CD4-positive, alpha-beta T cell treated with Interleukin-4 for 1 hour (primary cell): ENCODE measurements around the gene RERE.

Experiments
- DNase-seq, 2 donors: peaks; one replicate each; pipeline ENCODE4 v3.0.0-alpha.2; 2020 to 2022

The RERE gene

DNA sequence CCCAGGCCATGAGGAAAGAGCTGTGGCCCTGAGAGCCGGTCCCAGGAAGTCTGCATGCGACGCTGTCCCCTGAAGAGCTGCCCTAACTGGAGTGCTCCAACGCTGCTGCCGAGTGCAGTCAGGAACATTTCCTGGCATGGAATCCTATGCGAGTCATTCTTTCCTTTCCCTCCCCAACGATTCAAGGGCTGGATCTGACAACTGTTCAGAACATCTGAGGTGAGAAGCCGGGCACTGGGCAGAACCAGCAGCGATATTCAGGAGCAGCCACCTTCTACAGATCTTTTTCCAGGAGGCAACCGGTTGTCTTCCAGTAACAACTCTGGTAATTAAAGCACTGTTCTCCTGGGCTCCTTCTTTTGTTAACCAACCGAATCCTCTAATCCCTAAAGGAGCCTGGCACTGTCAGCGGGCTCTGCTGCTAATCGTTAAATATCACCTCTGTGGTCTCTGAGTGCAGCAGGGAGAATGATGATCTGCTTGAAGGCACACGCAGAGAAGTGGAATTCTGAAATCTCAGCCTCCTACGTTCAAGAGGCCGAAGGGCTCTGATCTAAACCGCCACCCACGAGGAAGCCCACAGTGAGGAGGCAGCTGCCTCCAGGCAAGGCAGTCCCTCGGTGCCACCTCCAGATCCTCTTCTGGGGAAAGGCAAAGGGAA, 443.7 kb downstream of the RERE start:
- no peak for DNase-seq

GRCh38 chr1:8373125-8373524, 444.3 kb downstream of the RERE start:
- DNase-seq: no peak

- DNase-seq: no peak
Observed at GRCh38 chr1:8371372-8371991, 446.0 kb downstream of the RERE start.

DNA sequence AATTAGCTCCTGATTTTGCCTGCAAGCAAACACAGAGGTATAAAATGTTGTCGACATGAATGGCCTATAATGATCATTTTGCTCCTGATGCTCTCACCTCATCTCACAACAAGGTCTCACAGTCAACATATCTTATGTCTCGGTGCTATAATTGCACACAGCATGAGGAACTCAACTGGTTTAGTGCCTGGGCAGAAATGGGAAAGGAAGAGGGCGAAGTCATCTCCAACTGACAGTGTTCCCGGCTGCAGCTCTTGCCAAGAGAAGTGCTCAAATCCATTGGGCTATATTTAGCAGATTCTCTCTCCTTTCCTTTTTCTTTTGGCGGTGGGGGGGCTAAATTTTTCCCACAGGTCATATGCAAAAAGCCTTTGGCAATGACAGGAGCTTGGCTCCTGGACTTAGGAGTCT, 446.5 kb downstream of the RERE start:
- DNase-seq: no peak

GRCh38 chr1:8370046-8370881, 447.2 kb downstream of the RERE start:
- DNase-seq: no peak

DNA sequence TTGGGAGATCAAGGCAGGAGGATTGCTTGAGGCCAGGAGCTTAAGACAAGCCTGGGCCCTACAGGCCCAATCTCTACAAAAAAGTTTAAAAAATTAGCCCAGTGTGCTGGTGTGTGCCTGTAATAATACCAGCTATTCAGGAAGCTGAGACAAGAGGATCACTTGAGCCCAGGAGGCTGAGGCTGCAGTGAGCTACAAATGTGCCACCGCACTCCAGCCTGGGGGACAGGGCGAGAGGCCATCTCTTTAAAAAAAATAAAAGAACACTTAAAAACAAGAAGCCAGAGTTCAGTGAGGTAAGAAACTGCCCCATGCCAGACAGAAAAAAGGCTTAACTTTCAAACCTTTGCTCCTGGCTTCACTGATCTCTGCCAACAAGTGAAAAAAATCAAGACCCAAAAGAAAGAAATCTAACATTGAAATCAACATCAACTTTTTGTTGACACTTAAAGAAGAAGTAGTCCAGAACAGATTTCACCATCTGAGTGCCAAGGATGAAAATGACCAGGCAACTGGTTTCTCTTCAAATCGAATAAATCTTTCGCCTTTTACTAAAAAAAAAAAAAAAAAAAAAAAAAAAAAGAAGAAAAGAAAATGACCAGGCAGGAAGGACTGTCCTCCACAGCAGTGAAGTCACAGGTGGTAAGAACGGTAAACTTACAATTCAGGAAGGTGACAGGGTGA, 448.3 kb downstream of the RERE start:
- DNase-seq: no peak

DNA sequence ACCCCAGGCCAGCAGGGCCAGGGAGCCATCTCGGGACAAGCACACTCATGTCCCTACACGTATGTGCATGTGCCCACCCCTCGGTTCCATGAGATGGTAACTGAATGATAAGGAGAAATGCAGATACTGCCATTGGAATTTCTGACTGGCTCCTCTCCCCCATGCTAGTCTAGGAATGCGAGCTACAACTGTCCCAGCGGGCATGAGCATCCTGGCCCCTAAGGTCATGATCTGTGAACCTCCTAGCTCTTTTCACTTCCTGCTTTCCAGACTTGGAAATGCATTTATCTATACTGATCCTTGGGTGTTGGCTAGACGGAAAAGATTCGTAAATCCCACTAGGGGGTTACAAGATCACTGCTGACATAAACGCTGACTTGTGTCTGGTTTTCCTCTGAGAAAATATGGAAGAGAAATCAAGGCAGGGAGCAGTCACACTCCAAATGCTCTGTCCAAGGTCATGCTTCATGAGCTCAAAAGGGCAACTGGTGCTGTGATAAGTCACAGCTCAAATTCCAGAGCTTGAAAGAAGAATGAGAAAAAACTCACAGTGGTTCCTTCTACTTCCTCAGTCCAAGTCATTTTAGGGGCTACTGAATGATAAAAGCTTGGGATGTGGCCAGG, 449.8 kb downstream of the RERE start:
- no peak for DNase-seq

- DNase-seq: no peak
Observed at GRCh38 chr1:8365661-8366362, 451.6 kb downstream of the RERE start.

GRCh38 chr1:8364528-8365442, 452.7 kb downstream of the RERE start:
- no peak for DNase-seq

DNA sequence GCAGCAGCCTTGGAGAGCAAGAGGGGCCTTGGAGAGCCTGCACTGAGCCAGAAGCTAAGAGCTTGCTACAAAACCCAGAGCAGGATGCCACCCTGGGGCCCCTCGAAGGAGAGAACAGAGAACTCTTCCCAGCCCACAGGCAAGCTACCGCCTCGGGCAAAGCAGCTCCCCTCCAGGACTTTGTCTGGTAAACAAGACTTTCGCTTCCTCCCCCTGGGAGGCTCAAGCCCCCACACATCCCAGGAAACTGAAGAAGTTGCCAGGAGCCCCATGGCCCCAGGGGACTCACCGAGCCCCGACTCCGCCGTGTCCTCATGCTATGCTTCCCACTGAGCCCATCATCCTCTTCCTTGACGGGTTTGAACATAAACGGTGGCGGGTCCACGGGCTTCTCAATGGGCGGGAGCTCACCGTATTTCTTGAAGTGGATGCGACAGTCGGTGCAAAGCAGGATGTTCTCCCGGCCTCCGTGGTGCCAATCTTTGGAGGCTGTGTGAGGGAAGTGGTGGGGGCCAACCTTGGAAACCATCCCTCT, 453.6 kb downstream of the RERE start:
- DNase-seq: no peak

DNA sequence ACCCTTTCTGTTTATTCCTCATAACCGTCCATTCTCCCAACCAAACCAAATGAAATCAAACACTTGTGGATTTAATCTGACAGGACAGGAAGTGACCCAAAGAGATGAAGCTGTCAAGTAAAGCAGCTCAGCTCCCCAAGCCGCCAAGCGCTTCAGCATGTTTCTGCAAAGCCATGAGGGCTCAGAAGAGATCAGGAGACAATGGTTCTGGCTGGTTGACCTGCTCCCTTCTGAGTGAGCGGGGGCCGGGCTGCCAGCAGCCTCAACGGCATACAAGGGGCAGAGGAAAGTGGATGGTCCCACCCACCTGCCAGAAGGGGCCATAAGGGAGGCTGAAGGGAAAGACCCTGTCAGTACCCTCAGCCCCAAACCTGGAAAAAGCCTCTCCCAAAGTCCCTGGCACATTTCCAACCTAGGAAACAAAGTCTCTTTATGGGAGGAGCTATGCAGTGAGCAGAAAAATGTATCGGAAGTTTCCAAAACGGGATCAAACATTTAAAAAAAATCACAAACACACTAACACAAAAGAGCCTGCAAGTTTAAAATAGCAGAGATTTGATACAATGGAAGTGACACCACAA, 454.2 kb downstream of the RERE start:
- DNase-seq: no peak

DNA sequence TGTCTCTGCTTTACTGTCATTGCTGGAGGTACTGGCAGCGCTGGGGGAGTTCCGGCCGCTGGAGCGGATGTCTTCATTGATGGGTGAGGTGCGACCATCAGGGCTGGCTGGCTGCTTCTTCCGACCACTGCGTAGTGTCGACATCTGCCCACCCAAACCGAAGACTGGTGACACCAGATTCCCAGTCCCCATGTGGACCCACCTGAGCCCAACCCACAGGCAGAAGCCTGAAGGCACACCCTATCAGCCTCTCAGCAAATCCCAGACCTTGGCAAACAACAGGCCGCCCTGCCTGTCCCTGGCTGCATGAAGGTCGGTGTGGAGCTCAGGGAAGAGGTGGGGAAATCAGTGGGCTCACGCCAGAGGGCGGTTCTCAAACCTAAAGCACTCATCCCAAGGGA, 454.7 kb downstream of the RERE start:
- DNase-seq: no peak

GRCh38 chr1:8361198-8361849, 456.1 kb downstream of the RERE start:
- no peak for DNase-seq

GRCh38 chr1:8360493-8361197, 456.8 kb downstream of the RERE start:
- no peak for DNase-seq

- DNase-seq: no peak
Observed at GRCh38 chr1:8359617-8360481, 457.6 kb downstream of the RERE start.

- no peak for DNase-seq
Observed at GRCh38 chr1:8358897-8359616, 458.4 kb downstream of the RERE start.

DNA sequence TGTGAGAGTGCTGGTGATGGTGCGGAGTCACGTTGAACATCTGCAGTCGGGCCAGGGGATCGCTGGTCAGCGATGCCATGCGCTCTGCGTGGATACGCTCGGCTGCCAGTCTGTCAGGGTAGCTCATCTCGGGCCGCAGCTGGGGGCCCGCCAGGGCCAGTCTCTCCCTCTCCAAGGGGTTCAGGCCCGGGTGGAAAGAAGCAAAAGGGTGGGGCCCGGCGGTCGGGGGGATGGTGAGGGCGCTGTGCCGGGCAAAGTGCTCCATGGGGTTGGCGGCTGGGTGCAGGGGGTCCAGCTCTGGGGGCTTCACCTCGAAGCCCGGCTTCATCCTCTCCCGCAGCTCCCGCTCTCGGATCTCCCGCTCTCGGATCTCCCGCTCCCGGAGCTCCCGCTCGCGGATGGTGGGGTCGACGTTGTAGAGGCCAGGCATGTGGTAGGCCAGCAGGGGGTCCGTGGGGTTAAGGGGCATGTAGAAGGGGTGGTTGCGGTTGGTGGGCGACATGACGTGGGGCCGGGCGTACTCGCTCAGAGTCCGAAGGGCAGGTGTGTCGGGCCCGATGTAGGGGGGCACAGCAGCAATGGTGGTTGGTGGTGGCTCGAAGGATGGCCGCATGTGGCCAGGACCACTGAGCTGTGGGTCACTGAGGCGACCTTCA, 459.1 kb downstream of the RERE start:
- DNase-seq: no peak
